Measurements from ENCODE around the gene ERVK3-1. TPM values are rescaled to one million over a fixed set of nuclear protein-coding genes. Genes with fewer than 3 reads are reported as not detected.

ERVK3-1 gene
- total RNA-seq, 1 experiment from 2014 or later = 28.1 TPM

GRCh38 chr19:58311345-58311865, 6.2 kb downstream of the ERVK3-1 start (continued):
- no peak for TF ChIP-seq ATF3 (IDR thresholded peaks at IDR 0.05)

GRCh38 chr19:58315580-58315979, 10.4 kb downstream of the ERVK3-1 start:
- Histone ChIP-seq H3K27me3 (ENCODE audit: insufficient read depth, low read length) (no peaks in the 10 kb centered on the region), H3K27ac (ENCODE audit: low read depth, low read length) (no peak overlapping the region), H3K9ac (ENCODE audit: low read length) (no peak overlapping the region), H3K79me2 (ENCODE audit: insufficient read depth, low read length) (peaks cover 8% of the 10 kb centered on the region; the same call in 1 of the 2 replicates), H3K4me2 (ENCODE audit: low read length) (no peak overlapping the region), H3K4me3 (replicated peaks in 1 of 2; ENCODE audit: low read depth in 1 of 2, low read length in 2 of 2) (no peak overlapping the region), H3K36me3 (ENCODE audit: control insufficient read depth in 1 of 2, insufficient read depth in 2 of 2, low read length in 2 of 2) (peaks cover 30 to 37% of the 10 kb centered on the region in 2 experiments), H2AFZ (ENCODE audit: low read depth, low read length, poor library complexity, severe bottlenecking) (no peak overlapping the region), H4K20me1 (ENCODE audit: insufficient read depth) (no peaks in the 10 kb centered on the region; the same call in 1 of the 2 replicates), H3K4me1 (ENCODE audit: control insufficient read depth in 1 of 2, insufficient read depth in 2 of 2, low read length in 2 of 2) (no peaks in the 10 kb centered on the region), H3K9me3 (ENCODE audit: control insufficient read depth in 1 of 2, insufficient read depth in 1 of 2, low read depth in 1 of 2, low read length in 2 of 2) (peaks cover 5 to 17% of the 10 kb centered on the region in 2 experiments; a peak in 1 of 4 replicates), H3K9me2 (ENCODE audit: insufficient read depth) (no peaks in the 10 kb centered on the region)
- BruUV-seq (replicated peaks) = no TSS peak
- ChIA-PET CTCF (no interaction called here), RAD21 (ENCODE audit: low non-redundant PET in 1 of 2, low total read pairs in 2 of 2, uncharacterized antibody in 2 of 2, unreplicated experiment in 2 of 2) (no interaction called here), POLR2A (no interaction called here)
- DNase-seq (ENCODE audit: low read depth, low spot score) (no peak), ATAC-seq (no peak)
- intact Hi-C loops (cut with micrococcal nuclease) = no loop called here
- no peak for TF ChIP-seq ZFX (IDR thresholded peaks at IDR 0.05)
- no peak for TF ChIP-seq MAX (IDR thresholded peaks at IDR 0.05)
- no peak for TF ChIP-seq CEBPB (IDR thresholded peaks at IDR 0.05; ENCODE audit: low read depth)
- TF ChIP-seq YY1 (IDR thresholded peaks at IDR 0.05; ENCODE audit: extremely low read depth, insufficient replicate concordance, low read depth, low read length) = no peak
- no peak for TF ChIP-seq JUND (IDR thresholded peaks at IDR 0.05)
- TF ChIP-seq EGR1 (IDR thresholded peaks at IDR 0.05; ENCODE audit: low read depth) = no peak
- no peak for TF ChIP-seq ZNF274 (IDR thresholded peaks at IDR 0.05; ENCODE audit: low read depth, low read length)
- no peak for TF ChIP-seq ELF1 (IDR thresholded peaks at IDR 0.05; ENCODE audit: borderline replicate concordance, low read depth)
- no peak for TF ChIP-seq EZH2phosphoT487 (IDR thresholded peaks at IDR 0.05; ENCODE audit: borderline replicate concordance)
- TF ChIP-seq ZBTB33 (IDR thresholded peaks at IDR 0.05; ENCODE audit: extremely low read depth, insufficient replicate concordance, low read length) = no peak
- TF ChIP-seq TCF7L2 (IDR thresholded peaks at IDR 0.05; ENCODE audit: borderline replicate concordance, extremely low read depth, insufficient read depth, insufficient read length) = no peak
- no peak for TF ChIP-seq SIN3A (IDR thresholded peaks at IDR 0.05; ENCODE audit: low read depth)
- no peak for TF ChIP-seq POLR2AphosphoS5 (IDR thresholded peaks at IDR 0.05; ENCODE audit: low read depth, low read length)
- TF ChIP-seq EZH2 (IDR thresholded peaks at IDR 0.05) = no peak
- TF ChIP-seq REST (IDR thresholded peaks at IDR 0.05; ENCODE audit: low read depth) = no peak
- no peak for TF ChIP-seq RAD21 (IDR thresholded peaks at IDR 0.05; ENCODE audit: low read depth)
- TF ChIP-seq SRF (IDR thresholded peaks at IDR 0.05; ENCODE audit: low read depth) = no peak

Measured in HCT116 (cell line).